Endothelial cell of umbilical vein (primary cell): ENCODE results near the gene C1QTNF7. TPM values are rescaled to one million over a fixed set of nuclear protein-coding genes. Genes with fewer than 3 reads are reported as not detected.

Experiments used
- BruUV-seq: library from RNA; stranded (reverse); fragments of 400-500 nt; replicated peaks from 2 replicates; lab custom pipeline; 2021; lab: Mats Ljungman, UMichigan
- CTCF ChIA-PET: fragments of 300-600, 350-600 bp; sonication (Branson Sonifier 250); formaldehyde crosslinking; loops from one replicate; lab custom pipeline; 2021; ENCODE audit warnings: antibody characterized with exemption, inconsistent platforms; lab: Charles Lee
- POLR2A ChIA-PET: fragments of 300-600, 350-600 bp; sonication (Branson Sonifier 250); formaldehyde crosslinking; loops from one replicate; lab custom pipeline; 2021; ENCODE audit warnings: antibody characterized with exemption, inconsistent platforms; lab: Charles Lee
- DNase-seq: peaks from one replicate; pipeline ENCODE4 v3.0.0-alpha.2; 2011; ENCODE audit warnings: low read depth, low spot score
- FAIRE-seq: peaks from 2 replicates; lab custom pipeline; 2011; peaks lifted over from hg19 to GRCh38; lab: Jason Lieb, UNC
- H2AFZ ChIP-seq: 2 replicates; pipeline ENCODE4 v1.6.0; 2012; ENCODE audit warnings: low read depth, low read length, control low read depth, inconsistent platforms
- H3K27ac ChIP-seq: 2 replicates; pipeline ENCODE4 v1.5.1; 2011; ENCODE audit warnings: low read depth, mild to moderate bottlenecking, control low read depth, low read length, moderate library complexity; ENCODE audit not compliant: insufficient read depth
- H3K27me3 ChIP-seq, 2 experiments: 2 replicates each; pipeline versions ENCODE4 v1.6.0 to v1.6.1; 2011; ENCODE audit warnings: low read length in 2 of 2, mixed read lengths in 1 of 2; ENCODE audit not compliant: control insufficient read depth in 2 of 2, insufficient read depth in 2 of 2
- H3K36me3 ChIP-seq, 2 experiments: 2 replicates in 1 of 2; 3 replicates in 1 of 2; pipeline ENCODE4 v1.5.1; 2011; ENCODE audit warnings: low read length in 2 of 2, mild to moderate bottlenecking in 1 of 2, moderate library complexity in 1 of 2; ENCODE audit not compliant: control insufficient read depth in 2 of 2, insufficient read depth in 2 of 2; ENCODE audit errors: extremely low read depth in 1 of 2
- H3K4me1 ChIP-seq: 3 replicates; pipeline ENCODE4 v1.5.1; 2011; ENCODE audit warnings: mild to moderate bottlenecking, low read length; ENCODE audit not compliant: control insufficient read depth, insufficient read depth; ENCODE audit errors: extremely low read depth
- H3K4me2 ChIP-seq: 2 replicates; pipeline ENCODE4 v1.6.1; 2011; ENCODE audit warnings: low read length, control low read depth, mixed read lengths; ENCODE audit not compliant: insufficient read depth
- H3K4me3 ChIP-seq, 3 experiments: fragments of 200-600 bp in 1 of 3; sonication (generic), shearing (Covaris generic) in 1 of 3; replicated peaks in 1 of 3; 2 replicates each; pipeline ENCODE4 v1.5.1; 2011 to 2016; ENCODE audit warnings: control low read depth in 3 of 3, low read length in 3 of 3, mild to moderate bottlenecking in 2 of 3, inconsistent platforms in 1 of 3, low read depth in 1 of 3, moderate library complexity in 1 of 3; ENCODE audit not compliant: insufficient read depth in 1 of 3
- H3K79me2 ChIP-seq: 2 replicates; pipeline ENCODE4 v1.6.0; 2012; ENCODE audit warnings: low read length, inconsistent platforms; ENCODE audit not compliant: control insufficient read depth, insufficient read depth
- H3K9ac ChIP-seq: replicated peaks from 2 replicates; pipeline ENCODE3; 2011; ENCODE audit warnings: low read length, control low read depth; ENCODE audit not compliant: insufficient read depth; ENCODE audit errors: extremely low read depth
- H3K9me1 ChIP-seq: replicated peaks from 3 replicates; pipeline ENCODE4 v1.6.0; 2011; ENCODE audit warnings: mild to moderate bottlenecking, low read length; ENCODE audit not compliant: control insufficient read depth, insufficient read depth; ENCODE audit errors: extremely low read depth
- H3K9me3 ChIP-seq: replicated peaks from 2 replicates; pipeline ENCODE4 v1.5.1; 2012; ENCODE audit warnings: low read length, inconsistent platforms; ENCODE audit not compliant: control insufficient read depth, insufficient read depth
- H4K20me1 ChIP-seq: replicated peaks from 2 replicates; pipeline ENCODE3; 2011; ENCODE audit warnings: mild to moderate bottlenecking, low read length; ENCODE audit not compliant: control insufficient read depth, insufficient read depth; ENCODE audit errors: extremely low read depth
- CTCF ChIP-seq, 2 donors: IDR thresholded peaks; 1 replicate in 1 of 2; 2 replicates in 1 of 2; pipeline ENCODE4 v1.5.1; 2011; ENCODE audit warnings: low read length in 2 of 2, mild to moderate bottlenecking in 2 of 2, moderate library complexity in 2 of 2, control low read depth in 1 of 2, inconsistent platforms in 1 of 2, low read depth in 1 of 2; ENCODE audit not compliant: insufficient read depth in 1 of 2; ENCODE audit errors: extremely low read depth in 1 of 2
- EZH2 ChIP-seq: IDR thresholded peaks from 2 replicates; pipeline ENCODE4 v1.6.1; 2012; ENCODE audit warnings: borderline replicate concordance, low read depth, mild to moderate bottlenecking, moderate library complexity, low read length, inconsistent platforms; ENCODE audit not compliant: severe bottlenecking
- FOS ChIP-seq: IDR thresholded peaks from 2 replicates; pipeline ENCODE4 v1.6.1; 2011; ENCODE audit warnings: mild to moderate bottlenecking, low read length, moderate library complexity, borderline replicate concordance; ENCODE audit not compliant: insufficient read depth
- GATA2 ChIP-seq: IDR thresholded peaks from 2 replicates; pipeline ENCODE4 v1.7.0; 2011; ENCODE audit warnings: low read depth, mild to moderate bottlenecking, moderate library complexity, mixed read lengths, low read length; ENCODE audit not compliant: insufficient read length, insufficient read depth
- JUN ChIP-seq: IDR thresholded peaks from 2 replicates; pipeline ENCODE4 v1.6.1; 2011; ENCODE audit warnings: borderline replicate concordance, low read depth; ENCODE audit not compliant: insufficient read length, insufficient read depth
- MAX ChIP-seq: IDR thresholded peaks from 2 replicates; pipeline ENCODE4 v1.6.1; 2011; ENCODE audit not compliant: insufficient read depth, insufficient read length
- MYC ChIP-seq: IDR thresholded peaks from one replicate; pipeline ENCODE4 v1.6.1; 2011; ENCODE audit warnings: mild to moderate bottlenecking, low read depth, low read length
- POLR2A ChIP-seq: IDR thresholded peaks from 2 replicates; pipeline ENCODE4 v1.6.1; 2012; ENCODE audit warnings: low read depth, mild to moderate bottlenecking, control low read depth, low read length
- POLR2AphosphoS5 ChIP-seq: IDR thresholded peaks from 2 replicates; pipeline ENCODE4 v1.6.1; 2012; ENCODE audit warnings: low read depth, mild to moderate bottlenecking, control low read depth, low read length, moderate library complexity; ENCODE audit not compliant: insufficient read depth
- dilution Hi-C: fragments of 300-500 bp; cut with MboI; formaldehyde crosslinking; loops from one replicate; pipeline ENCODE4 v1.15.0; 2019; ENCODE audit warnings: low sequenced_read_pairs; ENCODE audit not compliant: extremely low pct_ligation_motif_present
- intact Hi-C: fragments of 100-400 bp; cut with micrococcal nuclease; formaldehyde crosslinking; loops from one replicate; pipeline ENCODE4 v1.10.0; 2022
- polyA plus RNA-seq, 4 experiments: library from polyadenylated mRNA; depleted of rRNA in 3 of 4; stranded (reverse) in 3 of 4; unstranded in 1 of 4; fragments of >200 nt; gene quantifications; 2 replicates each; pipeline versions ENCODE4 v1.2.1 to v1.2.3, GENCODE V29; 2011 to 2012; ENCODE audit warnings: missing spikeins in 1 of 4
- total RNA-seq: library from RNA; stranded (reverse); gene quantifications from 2 replicates; pipeline ENCODE4 v1.2.3, GENCODE V29; 2021

C1QTNF7 gene
- total and polyA plus RNA-seq, 2 donors (not counting 3 experiments of a cell fraction or from before 2014, with no cell fraction given) = not detected

GRCh38 chr4:15417233-15417660, 10.6 kb upstream of the C1QTNF7 start:
- no peak for FAIRE-seq
- Histone ChIP-seq H3K9me3 (no peaks in the 10 kb centered on the region), H3K9ac (no peak overlapping the region), H2AFZ (no peak overlapping the region), H3K4me1 (no peaks in the 10 kb centered on the region), H3K79me2 (no peaks in the 10 kb centered on the region), H4K20me1 (no peaks in the 10 kb centered on the region), H3K27ac (no peak overlapping the region), H3K27me3 (no peaks in the 10 kb centered on the region), H3K9me1 (no peaks in the 10 kb centered on the region), H3K4me3 (no peak overlapping the region), H3K36me3 (no peaks in the 10 kb centered on the region), H3K4me2 (no peak overlapping the region)
- POLR2A ChIA-PET = no interaction called here
- CTCF ChIA-PET = no interaction called here
- TF ChIP-seq EZH2 (no peak), POLR2A (no peak), GATA2 (no peak), CTCF (IDR thresholded peaks at IDR 0.05; ENCODE audit: extremely low read depth in 1 of 2, insufficient read depth in 1 of 2, low read depth in 1 of 2, low read length in 2 of 2) (no peak), POLR2AphosphoS5 (no peak), FOS (no peak), MAX (no peak), MYC (no peak), JUN (no peak)
- intact Hi-C loops = no loop called here
- dilution Hi-C loops = no loop called here
- no TSS peak for BruUV-seq
- no peak for DNase-seq
